ENCODE data around the gene LSG1.
A peak's percentile ranks its signal among the peaks of the same experiment; 100 is the strongest.

LSG1 gene

DNA sequence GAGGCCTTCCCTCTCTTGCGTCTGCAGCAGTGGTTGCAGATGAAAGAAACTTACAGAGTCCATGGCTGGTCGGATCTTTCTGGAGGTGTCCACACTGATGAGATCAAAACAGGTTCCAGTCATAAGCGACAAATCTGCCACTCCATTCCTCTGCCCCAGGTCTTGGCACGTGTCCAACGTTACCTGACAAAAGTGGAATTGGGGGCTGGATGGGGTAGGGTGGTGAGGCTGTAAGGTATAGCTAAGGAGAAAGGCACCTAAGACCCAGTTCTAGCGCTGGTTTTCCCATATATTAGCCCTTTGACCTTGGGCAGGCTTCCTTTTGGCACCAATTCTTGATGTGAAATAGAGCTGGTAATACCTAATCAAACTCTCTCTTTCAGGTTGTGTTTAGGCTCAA, 24.7 kb upstream of the LSG1 start:
- no peak overlapping the region for H3K4me3 ChIP-seq (ENCODE audit: low read depth, low read length)
- DNase-seq (ENCODE audit: low read depth) = no peak
- TF ChIP-seq, protein P1, sequence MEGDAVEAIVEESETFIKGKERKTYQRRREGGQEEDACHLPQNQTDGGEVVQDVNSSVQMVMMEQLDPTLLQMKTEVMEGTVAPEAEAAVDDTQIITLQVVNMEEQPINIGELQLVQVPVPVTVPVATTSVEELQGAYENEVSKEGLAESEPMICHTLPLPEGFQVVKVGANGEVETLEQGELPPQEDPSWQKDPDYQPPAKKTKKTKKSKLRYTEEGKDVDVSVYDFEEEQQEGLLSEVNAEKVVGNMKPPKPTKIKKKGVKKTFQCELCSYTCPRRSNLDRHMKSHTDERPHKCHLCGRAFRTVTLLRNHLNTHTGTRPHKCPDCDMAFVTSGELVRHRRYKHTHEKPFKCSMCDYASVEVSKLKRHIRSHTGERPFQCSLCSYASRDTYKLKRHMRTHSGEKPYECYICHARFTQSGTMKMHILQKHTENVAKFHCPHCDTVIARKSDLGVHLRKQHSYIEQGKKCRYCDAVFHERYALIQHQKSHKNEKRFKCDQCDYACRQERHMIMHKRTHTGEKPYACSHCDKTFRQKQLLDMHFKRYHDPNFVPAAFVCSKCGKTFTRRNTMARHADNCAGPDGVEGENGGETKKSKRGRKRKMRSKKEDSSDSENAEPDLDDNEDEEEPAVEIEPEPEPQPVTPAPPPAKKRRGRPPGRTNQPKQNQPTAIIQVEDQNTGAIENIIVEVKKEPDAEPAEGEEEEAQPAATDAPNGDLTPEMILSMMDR (IDR thresholded peaks at IDR 0.05; ENCODE audit: control insufficient read depth, extremely low read depth, insufficient read depth) = no peak

DNA sequence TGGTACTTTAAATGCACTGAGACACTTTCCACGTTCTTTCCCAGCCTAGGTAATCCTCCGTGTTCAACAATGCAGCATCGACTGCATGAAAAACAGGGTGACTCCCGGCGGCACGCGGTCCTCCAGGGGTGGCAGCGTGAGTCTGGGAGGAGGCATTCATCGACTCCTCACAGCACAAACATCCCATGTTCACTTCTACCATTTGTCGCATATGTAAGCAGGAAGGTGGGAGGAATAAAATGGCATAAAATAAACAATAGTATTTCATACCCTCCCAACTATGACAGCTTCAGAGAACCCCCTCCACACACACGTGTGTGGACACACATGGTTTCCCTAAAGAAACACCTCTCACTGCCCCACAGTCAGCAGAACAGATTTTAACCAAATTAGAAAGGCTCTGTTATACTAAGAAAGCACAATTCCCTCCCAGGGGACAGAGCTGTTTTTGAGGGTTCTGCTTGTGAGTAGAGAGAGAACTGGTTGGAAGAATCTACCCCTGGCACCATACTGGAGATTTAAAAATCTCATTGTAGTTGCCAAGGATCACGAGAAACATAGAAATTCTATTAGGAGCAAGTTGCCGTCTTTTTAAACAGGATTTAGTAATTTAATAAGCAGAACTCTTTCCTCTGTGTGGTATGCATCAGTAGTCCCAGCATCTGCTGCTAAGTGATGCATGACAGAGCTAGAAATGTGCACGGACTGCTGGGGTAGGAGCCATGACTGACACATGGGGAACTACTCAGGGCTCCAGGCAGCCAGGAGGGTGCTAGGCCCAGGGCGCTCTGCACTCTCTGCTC, 19.7 kb upstream of the LSG1 start:
- no peak overlapping the region for H3K4me3 ChIP-seq (ENCODE audit: low read depth, low read length)
- DNase-seq (ENCODE audit: low read depth) = no peak
- TF ChIP-seq, protein P1 (IDR thresholded peaks at IDR 0.05; ENCODE audit: control insufficient read depth, extremely low read depth, insufficient read depth) = no peak

DNA sequence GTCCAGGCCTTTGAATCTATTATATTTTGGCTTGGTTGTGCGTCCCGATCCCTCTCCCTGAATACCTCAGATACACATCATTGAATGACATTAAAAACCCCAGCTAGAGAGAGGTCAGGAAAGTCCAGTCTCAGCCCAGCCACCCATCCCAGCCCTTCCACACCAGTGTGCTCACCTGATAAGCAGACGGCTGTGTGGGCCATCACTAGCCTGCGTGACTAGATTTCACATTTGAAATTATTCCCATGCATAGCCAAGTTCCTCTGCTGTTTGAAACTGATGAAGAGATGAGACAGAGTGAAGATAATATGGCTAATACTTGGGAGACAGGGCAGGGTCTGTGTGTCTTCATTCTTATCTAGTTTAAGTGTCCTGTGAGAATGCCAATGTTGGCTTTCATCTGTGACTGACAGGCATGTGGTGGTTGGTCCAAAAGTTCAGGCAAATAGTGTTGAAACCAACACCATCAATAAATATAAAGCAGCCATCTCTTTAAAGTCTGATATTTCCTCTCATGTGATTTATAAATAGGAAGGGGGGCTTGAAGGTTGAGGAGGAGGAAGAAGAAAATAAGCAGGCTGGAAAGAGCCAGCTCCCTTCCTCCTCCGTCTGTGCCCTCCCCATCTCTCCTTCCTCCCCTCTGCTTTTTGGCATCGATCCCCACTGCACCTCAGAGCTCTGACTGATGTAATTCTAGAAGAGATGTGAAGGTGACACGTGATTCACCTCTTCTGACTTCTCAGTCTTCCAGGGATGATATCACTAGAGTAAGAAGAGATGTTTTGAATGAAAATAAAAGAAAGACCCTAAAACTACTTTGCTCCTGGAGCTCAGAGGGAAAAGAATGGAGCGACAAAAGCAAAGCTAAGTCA, 18.7 kb upstream of the LSG1 start:
- no peak overlapping the region for H3K4me3 ChIP-seq (ENCODE audit: low read depth, low read length)
- TF ChIP-seq, protein P1 (IDR thresholded peaks at IDR 0.05; ENCODE audit: control insufficient read depth, extremely low read depth, insufficient read depth) = no peak
- peak; percentile 49 for DNase-seq (ENCODE audit: low read depth)

GRCh38 chr3:194689493-194689944, 17.5 kb upstream of the LSG1 start:
- no peak overlapping the region for H3K4me3 ChIP-seq (ENCODE audit: low read depth, low read length)
- no peak for DNase-seq (ENCODE audit: low read depth)
- TF ChIP-seq, protein P1 (IDR thresholded peaks at IDR 0.05; ENCODE audit: control insufficient read depth, extremely low read depth, insufficient read depth) = no peak

GRCh38 chr3:194688946-194689345, 17.0 kb upstream of the LSG1 start:
- H3K4me3 ChIP-seq (ENCODE audit: low read depth, low read length) = no peak overlapping the region
- DNase-seq (ENCODE audit: low read depth) = no peak
- TF ChIP-seq, protein P1 (IDR thresholded peaks at IDR 0.05; ENCODE audit: control insufficient read depth, extremely low read depth, insufficient read depth) = no peak

DNA sequence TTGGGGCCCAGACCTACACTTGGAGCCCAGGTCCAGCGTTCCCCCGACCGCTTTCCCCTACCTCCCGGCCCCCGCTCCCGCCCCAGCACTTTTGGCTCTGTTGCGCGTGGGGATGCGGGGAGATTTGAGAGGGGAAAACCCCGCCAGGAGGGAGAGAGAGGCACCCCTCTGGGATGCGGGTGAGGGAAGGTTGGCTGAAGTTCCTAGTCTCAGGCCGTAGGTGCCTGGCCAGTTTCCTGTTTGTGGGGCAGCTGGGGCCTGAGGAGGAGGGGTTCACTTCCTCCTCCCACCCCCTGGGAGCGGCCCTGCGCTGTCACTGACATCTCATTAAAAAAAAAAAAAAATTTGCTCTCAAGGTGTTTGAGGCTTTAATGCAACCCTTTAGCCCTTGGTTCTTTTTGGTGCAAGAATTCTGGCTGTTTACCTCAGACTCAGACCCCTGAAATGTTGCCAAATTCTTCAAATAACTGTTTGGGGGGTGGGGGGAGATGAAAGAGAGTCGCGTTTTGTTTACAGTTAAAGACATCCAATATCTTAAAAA, 16.3 kb upstream of the LSG1 start:
- no peak for DNase-seq (ENCODE audit: low read depth)
- H3K4me3 ChIP-seq (ENCODE audit: low read depth, low read length) = no peak overlapping the region
- TF ChIP-seq, protein P1 (IDR thresholded peaks at IDR 0.05; ENCODE audit: control insufficient read depth, extremely low read depth, insufficient read depth) = no peak
